Embryonic facial prominence (tissue), 1 donor: Measurements from ENCODE around the gene GPRC5C.

Source experiments
- DNase-seq: peaks from one replicate; pipeline ENCODE4 v3.0.0-alpha.2; 2016; ENCODE audit errors: extremely low spot score

Gene GPRC5C

GRCh38 chr17:74407384-74407783, 24.5 kb upstream of the GPRC5C start:
- DNase-seq: no peak

- DNase-seq: no peak
Measured at GRCh38 chr17:74408262-74408661, 23.6 kb upstream of the GPRC5C start.

DNA sequence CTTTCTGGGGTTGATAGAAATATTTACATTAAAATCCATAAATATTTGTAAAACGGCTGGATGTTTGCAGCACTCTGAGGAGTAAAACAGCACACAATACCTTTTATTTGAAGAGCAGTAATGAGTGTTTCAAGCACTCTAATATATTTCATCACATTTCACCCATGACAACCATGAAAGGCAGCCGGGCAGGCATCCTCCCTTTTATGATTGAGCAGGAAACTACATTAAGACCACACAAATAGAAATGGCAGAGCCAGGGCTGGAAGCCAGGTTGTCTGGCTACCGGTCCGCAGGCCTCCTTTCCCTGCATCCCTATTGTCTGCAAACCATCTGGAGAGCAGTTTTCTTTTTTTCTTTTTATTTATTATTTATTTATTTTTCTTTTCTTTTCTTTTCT, 23.1 kb upstream of the GPRC5C start:
- DNase-seq: no peak

- DNase-seq: no peak
Measured at GRCh38 chr17:74410001-74410443, 21.9 kb upstream of the GPRC5C start.

GRCh38 chr17:74412581-74412980, 19.3 kb upstream of the GPRC5C start:
- DNase-seq: no peak

DNA sequence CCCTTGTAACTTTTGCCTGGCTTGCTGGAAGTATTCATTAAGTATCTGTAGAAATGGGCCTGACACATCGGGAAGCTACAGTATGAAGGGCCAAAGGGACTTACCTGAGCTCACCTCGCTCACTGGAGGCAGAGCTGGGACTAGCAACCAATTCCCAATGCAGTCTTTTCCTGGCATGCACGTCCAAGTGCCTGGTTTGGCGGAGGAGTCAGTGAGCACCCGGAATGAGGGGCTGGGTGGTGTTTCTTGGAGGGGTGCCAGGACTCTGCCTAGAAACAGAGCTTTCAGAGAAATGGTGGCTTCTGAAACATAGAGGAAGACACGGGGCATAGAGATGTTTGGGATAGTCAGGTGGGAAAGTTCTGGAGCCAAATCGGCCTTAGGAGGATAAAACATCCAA, 18.4 kb upstream of the GPRC5C start:
- DNase-seq: no peak

GRCh38 chr17:74414510-74414909, 17.4 kb upstream of the GPRC5C start:
- no peak for DNase-seq

DNA sequence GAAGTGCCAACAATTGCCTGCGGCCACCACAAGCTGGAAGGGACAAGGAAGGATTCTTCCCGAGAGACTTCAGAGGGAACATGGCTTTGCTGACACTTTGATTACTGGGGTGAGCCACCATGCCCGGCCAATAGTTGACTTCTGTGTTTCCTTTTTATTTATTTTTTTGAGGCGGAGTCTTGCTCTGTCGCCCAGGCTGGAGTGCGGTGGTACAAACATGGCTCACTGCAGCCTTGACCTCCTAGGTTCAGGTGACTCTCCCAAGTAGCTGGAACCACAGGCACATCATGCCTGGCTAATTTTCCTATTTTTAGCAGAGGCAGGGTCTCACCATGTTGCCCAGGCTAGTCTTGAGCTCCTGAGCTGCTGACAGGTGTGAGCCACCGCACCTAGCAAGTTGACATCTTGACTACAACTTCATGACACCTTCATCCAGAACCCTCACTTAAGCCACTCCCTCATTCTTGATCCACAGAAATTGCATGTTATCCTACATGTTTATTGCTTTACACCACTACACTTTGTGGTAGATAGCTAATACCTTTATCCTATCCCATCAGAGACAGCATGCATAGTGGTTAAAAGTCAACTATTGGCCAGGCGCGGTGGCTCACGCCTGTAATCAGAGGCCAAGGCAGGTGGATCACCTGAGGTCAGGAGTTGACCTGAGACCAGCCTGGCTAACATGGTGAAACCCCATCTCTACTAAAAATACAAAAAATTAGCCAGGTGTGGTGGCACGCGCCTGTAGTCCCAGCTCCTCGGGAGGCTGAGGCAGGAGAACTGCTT, 16.1 kb upstream of the GPRC5C start:
- DNase-seq: no peak

DNA sequence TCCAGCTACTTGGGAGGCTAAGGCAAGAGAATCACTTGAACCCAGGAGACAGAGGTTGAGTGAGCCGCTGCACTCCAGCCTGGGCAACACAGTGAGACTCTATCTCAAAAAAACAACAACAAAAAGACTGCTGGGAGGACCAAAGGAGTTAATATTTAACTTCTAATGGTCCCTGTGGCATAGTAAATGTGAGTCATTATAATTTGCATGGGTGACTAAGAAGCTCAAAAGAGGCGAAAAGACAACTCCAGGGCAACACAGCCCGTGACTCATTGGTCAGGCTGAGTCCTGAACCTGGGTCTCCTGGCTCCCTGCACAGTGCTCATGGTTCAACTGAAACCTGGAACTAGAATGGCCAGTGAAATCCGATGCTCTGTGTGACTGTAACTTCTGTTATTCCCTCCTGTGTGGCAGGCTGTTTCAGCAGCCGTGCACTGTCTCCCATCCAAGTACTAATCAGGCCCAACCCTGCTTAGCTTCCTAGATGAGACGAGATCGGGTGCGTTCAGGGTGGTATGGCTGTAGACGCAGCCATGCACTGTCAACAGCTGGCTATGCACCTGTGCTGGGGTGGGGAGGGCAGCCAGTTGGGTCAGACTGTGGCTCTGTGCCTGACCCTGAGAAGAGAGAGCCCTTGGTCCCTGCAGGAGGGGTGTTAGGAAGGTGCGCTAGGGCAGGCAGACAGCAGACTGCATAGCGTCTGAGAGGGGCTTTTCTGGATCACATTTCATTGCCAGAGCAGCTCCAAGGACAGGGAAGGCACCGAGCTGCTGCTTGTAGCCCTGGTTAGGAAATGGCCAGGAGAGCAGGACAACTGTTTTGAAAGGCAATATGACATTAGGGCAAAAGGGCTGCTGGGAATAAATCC, 14.5 kb upstream of the GPRC5C start:
- no peak for DNase-seq

DNA sequence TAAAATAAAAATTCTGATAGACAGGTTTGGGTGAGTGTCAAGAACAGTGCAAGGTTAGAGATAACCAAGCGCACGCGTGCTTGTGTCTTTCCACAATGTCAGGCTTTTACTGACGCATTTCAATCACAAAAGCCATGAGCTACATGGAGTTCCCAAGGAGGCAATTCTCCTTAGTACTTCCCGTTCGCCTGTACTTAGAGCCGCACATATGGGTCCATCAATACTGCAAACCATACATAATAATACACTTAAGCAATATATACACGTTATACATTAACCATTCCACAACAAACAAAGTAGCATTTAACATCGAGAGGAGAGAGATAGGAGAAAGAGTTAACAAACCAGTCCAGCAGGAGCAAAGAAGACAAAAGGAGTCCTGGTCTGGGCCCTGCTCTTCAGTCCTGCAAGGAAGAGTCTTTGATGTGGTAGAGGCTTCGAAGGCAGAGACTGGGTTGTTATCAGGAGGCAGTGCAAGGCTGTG, 11.9 kb upstream of the GPRC5C start:
- no peak for DNase-seq

- no peak for DNase-seq
Measured at GRCh38 chr17:74424117-74424516, 7.8 kb upstream of the GPRC5C start.

- DNase-seq: no peak
Measured at GRCh38 chr17:74424657-74425056, 7.2 kb upstream of the GPRC5C start.

DNA sequence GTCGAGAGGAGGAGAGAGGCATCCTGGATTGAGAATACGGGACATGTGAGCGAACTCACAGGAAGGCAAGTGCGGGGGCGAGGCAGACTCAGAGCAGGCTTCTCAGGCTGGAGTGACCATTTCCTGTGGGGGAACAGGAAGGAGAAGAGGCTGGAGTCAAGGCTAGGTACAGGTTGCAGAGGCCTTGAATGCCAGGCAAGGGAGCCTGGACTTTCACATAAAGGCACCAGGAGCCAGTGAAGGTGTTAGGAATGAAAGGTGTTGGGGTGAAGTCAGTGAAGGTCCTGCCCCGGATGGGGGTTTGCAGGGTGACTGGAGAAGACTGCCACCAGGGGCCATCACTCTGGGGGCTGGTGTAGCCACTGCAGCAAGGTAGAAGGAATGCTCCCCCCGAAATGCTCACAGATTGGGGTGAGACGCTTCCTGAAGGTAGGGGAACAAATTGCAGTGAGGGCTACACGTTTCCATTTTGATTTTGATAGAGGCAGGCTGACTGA, 5.3 kb upstream of the GPRC5C start:
- no peak for DNase-seq

- DNase-seq: no peak
Measured at GRCh38 chr17:74427048-74427762, 4.7 kb upstream of the GPRC5C start.

- no peak for DNase-seq
Measured at GRCh38 chr17:74427763-74428153, 4.1 kb upstream of the GPRC5C start.

DNA sequence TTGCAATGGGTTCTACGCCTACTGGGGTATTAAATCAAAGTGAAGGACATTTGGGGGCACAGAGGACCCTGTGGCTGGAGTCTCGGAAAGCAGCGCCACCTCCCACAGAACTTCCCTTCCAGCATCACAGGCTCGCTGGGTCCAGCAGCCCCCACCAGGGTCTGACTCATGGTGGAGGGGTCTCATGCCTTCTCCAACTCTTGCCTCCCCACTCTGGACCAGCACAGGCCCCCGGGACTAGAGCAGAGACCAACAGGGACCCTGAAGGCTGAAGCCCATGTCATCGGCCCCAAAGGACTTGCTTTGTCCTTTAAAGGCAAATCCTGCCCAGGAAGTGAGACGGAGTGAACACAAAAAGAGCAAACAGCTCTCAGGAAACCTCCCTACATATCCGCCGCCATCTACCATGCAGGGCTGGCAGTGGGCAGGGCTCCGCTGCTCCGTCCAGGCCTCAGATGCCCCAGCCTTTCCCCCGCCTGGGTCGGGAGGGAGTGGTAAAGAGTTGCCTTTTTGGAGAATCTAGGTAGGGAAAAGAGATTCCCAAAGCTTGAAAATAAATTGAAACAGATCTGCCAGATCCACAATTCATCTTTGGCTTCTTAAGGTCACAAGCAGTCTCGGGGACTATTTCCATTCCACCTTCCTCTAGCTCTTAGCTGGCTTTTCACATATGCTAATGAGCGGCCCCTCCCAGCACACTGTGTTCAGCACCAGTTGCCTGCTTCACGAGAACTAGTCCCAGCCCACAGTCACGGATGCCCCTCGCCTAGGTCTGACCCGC, 2.1 kb upstream of the GPRC5C start:
- DNase-seq: no peak

- no peak for DNase-seq
Measured at GRCh38 chr17:74430385-74430705, 1.5 kb upstream of the GPRC5C start.

DNA sequence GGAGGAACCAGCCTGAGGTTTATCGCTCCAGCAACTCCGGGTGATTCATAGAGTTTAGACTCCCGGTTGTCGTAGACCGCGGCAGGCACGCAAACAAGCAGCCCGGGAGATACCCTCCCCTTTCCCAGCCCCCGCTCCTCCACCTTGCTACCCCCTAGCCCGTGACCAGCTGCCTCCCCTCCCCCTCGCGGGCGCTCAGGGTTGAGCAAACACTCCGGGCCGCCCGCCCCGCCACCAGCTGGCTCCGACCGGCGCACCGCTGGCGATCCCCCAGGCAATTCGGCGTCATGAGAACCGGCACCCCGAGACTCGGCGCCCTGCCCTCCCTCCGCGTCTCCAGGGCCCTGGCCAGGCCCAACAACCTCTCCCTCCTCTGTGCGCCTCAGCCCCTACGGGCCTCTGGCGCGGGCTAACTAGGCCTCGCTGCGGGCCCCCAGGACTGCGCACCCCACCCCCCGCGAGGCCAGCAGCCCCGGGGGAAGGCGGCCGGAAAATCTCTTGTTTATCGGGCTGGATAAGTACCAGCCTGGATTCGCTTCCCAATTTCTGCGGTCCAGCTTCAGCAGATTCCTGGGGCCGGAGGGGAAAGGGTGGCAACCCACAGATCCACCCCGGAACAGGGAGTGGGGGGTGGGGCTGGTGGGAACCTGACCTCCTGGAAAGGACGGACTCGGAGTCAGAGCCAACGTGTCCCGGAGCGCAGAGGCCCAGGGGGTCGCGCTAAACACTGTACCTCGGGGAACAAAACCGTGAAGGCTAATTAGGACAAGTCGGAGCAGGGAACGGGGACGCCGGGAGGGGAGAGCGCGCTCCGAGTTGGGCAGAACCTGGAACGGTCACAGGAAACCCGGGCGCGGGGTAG, 951 bp upstream of the GPRC5C start:
- DNase-seq: no peak

- DNase-seq: no peak
Measured at GRCh38 chr17:74432424-74432690, 469 bp downstream of the GPRC5C start.

GRCh38 chr17:74432766-74433391, 991 bp downstream of the GPRC5C start:
- DNase-seq: no peak
